ENCODE results near the gene WDR19. TPM values are rescaled to one million over a fixed set of nuclear protein-coding genes. Genes with fewer than 3 reads are reported as not detected.

WDR19 gene
- total and polyA plus RNA-seq, 2 donors from 2014 or later: 21.4 to 42.5 TPM

DNA sequence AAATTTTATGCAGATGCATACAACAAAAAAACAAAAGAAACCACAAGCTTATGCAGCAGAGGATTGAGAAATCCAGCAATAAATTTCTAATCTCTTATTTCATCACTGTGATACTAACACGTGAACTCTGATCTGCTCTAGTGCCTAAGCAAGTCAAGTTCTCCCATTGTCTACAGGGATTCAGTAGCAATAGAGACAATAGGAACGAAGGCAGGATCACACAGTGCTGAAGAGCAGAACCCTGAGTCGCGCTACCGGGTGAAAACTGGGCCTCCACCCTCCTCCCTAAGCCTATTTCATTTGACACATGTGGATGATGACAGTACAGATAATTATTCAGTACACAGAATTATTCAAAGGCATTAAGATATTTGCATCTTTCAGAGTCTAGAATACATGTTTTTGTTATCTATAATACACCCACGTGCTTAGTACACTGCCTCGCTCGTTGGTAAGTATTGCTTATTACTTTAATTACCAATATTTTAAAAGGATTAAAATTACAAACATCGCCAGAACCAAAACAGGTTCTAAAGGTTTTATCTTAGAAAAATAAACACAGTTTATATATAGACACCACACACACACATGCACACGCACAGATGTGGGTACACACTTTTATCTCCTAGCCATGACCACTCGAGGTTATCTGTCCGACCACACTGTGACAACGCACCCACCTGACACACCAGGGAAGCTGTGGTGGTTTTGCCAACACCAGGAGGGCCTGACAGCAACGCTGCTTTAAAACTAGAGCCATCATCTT, 123.8 kb downstream of the WDR19 start:
- Histone ChIP-seq H3K36me3 (ENCODE audit: control insufficient read depth in 2 of 3, insufficient read depth in 3 of 3, low read length in 3 of 3) (peaks cover 4 to 15% (median 15%) of the 10 kb centered on the region in 3 donors), H3K27me3 (ENCODE audit: control insufficient read depth, insufficient read depth, low read length) (no peaks in the 10 kb centered on the region), H3K27ac (ENCODE audit: low read depth in 2 of 2, low read length in 2 of 2) (no peak overlapping the region), H3K9ac (ENCODE audit: low read length in 3 of 3) (no peak overlapping the region), H3K4me1 (ENCODE audit: control insufficient read depth in 2 of 3, insufficient read depth in 2 of 3, low read depth in 1 of 3, low read length in 3 of 3) (no peaks in the 10 kb centered on the region), H3K9me3 (ENCODE audit: control insufficient read depth in 2 of 3, insufficient read depth in 1 of 3, low read length in 3 of 3) (no peaks in the 10 kb centered on the region), H3K4me3 (ENCODE audit: low read length in 3 of 3) (no peak overlapping the region)
- intact Hi-C loops (cut with DNase I): no loop called here
- no peak for TF ChIP-seq CTCF (IDR thresholded peaks at IDR 0.05; ENCODE audit: borderline replicate concordance, extremely low read depth, insufficient read depth)
- DNase-seq: no peak
- no peak for FAIRE-seq

- no peak for FAIRE-seq
- H3K4me1 ChIP-seq (ENCODE audit: control insufficient read depth in 2 of 3, insufficient read depth in 2 of 3, low read depth in 1 of 3, low read length in 3 of 3): peaks cover 0 to 3% (median 0%) of the 10 kb centered on the region in 3 donors
- intact Hi-C loops (cut with DNase I): no loop called here
- no peaks in the 10 kb centered on the region for H3K27me3 ChIP-seq (ENCODE audit: control insufficient read depth, insufficient read depth, low read length)
- no peak overlapping the region for H3K4me3 ChIP-seq (ENCODE audit: low read length in 3 of 3)
- peak in 1 of 5 donors; percentile 12 for DNase-seq
- H3K27ac ChIP-seq (ENCODE audit: low read depth in 2 of 2, low read length in 2 of 2): no peak overlapping the region
- no peak overlapping the region for H3K9ac ChIP-seq (ENCODE audit: low read length in 3 of 3)
- TF ChIP-seq CTCF (IDR thresholded peaks at IDR 0.05; ENCODE audit: borderline replicate concordance, extremely low read depth, insufficient read depth): no peak
- no peaks in the 10 kb centered on the region for H3K9me3 ChIP-seq (ENCODE audit: control insufficient read depth in 2 of 3, insufficient read depth in 1 of 3, low read length in 3 of 3)
- peaks cover 4 to 13% (median 8%) of the 10 kb centered on the region in 3 donors for H3K36me3 ChIP-seq (ENCODE audit: control insufficient read depth in 2 of 3, insufficient read depth in 3 of 3, low read length in 3 of 3)
Measured at GRCh38 chr4:39308611-39309010, 126.3 kb downstream of the WDR19 start.

DNA sequence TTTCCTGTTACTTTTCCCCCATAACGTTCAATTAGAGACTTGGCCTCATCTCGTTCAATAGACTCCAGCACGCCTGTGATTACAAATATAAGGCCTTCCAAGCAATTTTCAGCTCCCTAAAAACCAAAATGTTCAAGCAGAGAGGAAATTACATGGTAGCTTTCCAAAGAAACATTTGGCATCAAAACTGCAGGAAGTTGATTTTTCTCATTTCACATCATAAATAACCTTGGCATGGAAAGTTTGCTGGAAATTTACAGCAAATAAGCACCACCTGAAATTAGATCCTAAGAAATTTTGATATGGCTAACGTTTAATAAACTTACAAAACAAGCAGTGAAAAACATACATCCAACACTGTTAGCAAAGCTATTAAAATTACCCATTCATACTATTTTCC, 130.5 kb downstream of the WDR19 start:
- Histone ChIP-seq H3K36me3 (ENCODE audit: control insufficient read depth in 2 of 3, insufficient read depth in 3 of 3, low read length in 3 of 3) (peaks cover 11 to 18% (median 13%) of the 10 kb centered on the region in 3 donors), H3K27me3 (ENCODE audit: control insufficient read depth, insufficient read depth, low read length) (no peaks in the 10 kb centered on the region), H3K4me3 (ENCODE audit: low read length in 3 of 3) (no peak overlapping the region), H3K9me3 (ENCODE audit: control insufficient read depth in 2 of 3, insufficient read depth in 1 of 3, low read length in 3 of 3) (no peaks in the 10 kb centered on the region), H3K9ac (ENCODE audit: low read length in 3 of 3) (no peak overlapping the region), H3K4me1 (ENCODE audit: control insufficient read depth in 2 of 3, insufficient read depth in 2 of 3, low read depth in 1 of 3, low read length in 3 of 3) (peaks cover 0 to 3% (median 0%) of the 10 kb centered on the region in 3 donors), H3K27ac (ENCODE audit: low read depth in 2 of 2, low read length in 2 of 2) (peak overlapping the region in 1 of 2 donors; percentile 19)
- no peak for FAIRE-seq
- intact Hi-C loops (cut with DNase I): no loop called here
- no peak for TF ChIP-seq CTCF (IDR thresholded peaks at IDR 0.05; ENCODE audit: borderline replicate concordance, extremely low read depth, insufficient read depth)
- peak in 1 of 5 donors; percentile 10 for DNase-seq
